IMR-90 (cell line): ENCODE measurements around the gene DDX41.

ENCODE experiments used
- CEBPB ChIP-seq: IDR thresholded peaks from 2 replicates; pipeline ENCODE4 v1.6.1; 2012; ENCODE audit warnings: low read depth, low read length, improper control_type of control experiment
- CTCF ChIP-seq: conservative IDR thresholded peaks from 2 replicates; pipeline ENCODE4 v1.5.1; 2012; ENCODE audit warnings: mild to moderate bottlenecking, low read depth, low read length, improper control_type of control experiment
- NFE2L2 ChIP-seq: fragments of 150-350 bp; IDR thresholded peaks from 2 replicates; pipeline ENCODE4 v1.6.1; 2016; ENCODE audit warnings: low read depth, mild to moderate bottlenecking, low read length
- POLR2A ChIP-seq: IDR thresholded peaks from 2 replicates; pipeline ENCODE4 v1.6.1; 2012; ENCODE audit warnings: mild to moderate bottlenecking, low read depth, low read length
- RAD21 ChIP-seq: IDR thresholded peaks from 2 replicates; pipeline ENCODE4 v1.6.1; 2012; ENCODE audit warnings: low read length, improper control_type of control experiment
- SMC3 ChIP-seq: fragments of 150-350 bp; IDR thresholded peaks from 2 replicates; pipeline ENCODE4 v1.6.1; 2016; ENCODE audit warnings: low read depth, mild to moderate bottlenecking, antibody characterized with exemption, low read length, moderate library complexity
- USF2 ChIP-seq: fragments of 150-350 bp; IDR thresholded peaks from 2 replicates; pipeline ENCODE4 v1.6.1; 2017; ENCODE audit warnings: mild to moderate bottlenecking, antibody characterized with exemption, low read length, low read depth

- TF ChIP-seq POLR2A = no peak
- TF ChIP-seq CTCF = peak; percentile 36; the same call in 1 of the 2 replicates
- TF ChIP-seq CEBPB = no peak
- TF ChIP-seq RAD21 = peak; percentile 30; the same call in 1 of the 2 replicates
- TF ChIP-seq SMC3 = 0 out of 2 replicates have a peak, but pooled peaks have one; percentile 3
- TF ChIP-seq NFE2L2 = no peak
- TF ChIP-seq USF2 = no peak
These were observed 20.6 kb downstream of the DDX41 start for GRCh38 chr5:177496070-177496726.
